ENCODE results near the gene ALDH18A1.

ALDH18A1 gene

GRCh38 chr10:95561177-95561863, 95.2 kb downstream of the ALDH18A1 start, which contains the start of gene SORBS1:
Gene SORBS1, minus strand, starts transcription at chr10:95561371. Its CDS starts 120,236 bp downstream, at chr10:95441135.
- DNase-seq (ENCODE audit: low read depth) = peak; percentile 96
- no peak for TF ChIP-seq CTCF (IDR thresholded peaks at IDR 0.05; ENCODE audit: low read length, missing control alignments)
- peak within 1 kb of the TSS; percentile 88 for H3K4me3 ChIP-seq (replicated peaks; ENCODE audit: low read depth, low read length)

GRCh38 chr10:95560278-95561176, 96.0 kb downstream of the ALDH18A1 start:
- peak; percentile 58 for DNase-seq (ENCODE audit: low read depth)
- TF ChIP-seq CTCF (IDR thresholded peaks at IDR 0.05; ENCODE audit: low read length, missing control alignments) = no peak
- peak overlapping the region; percentile 88 for H3K4me3 ChIP-seq (replicated peaks; ENCODE audit: low read depth, low read length)

- no peak for TF ChIP-seq CTCF (IDR thresholded peaks at IDR 0.05; ENCODE audit: low read length, missing control alignments)
- no peak for DNase-seq (ENCODE audit: low read depth)
- peak overlapping the region; percentile 88 for H3K4me3 ChIP-seq (replicated peaks; ENCODE audit: low read depth, low read length)
Observed at GRCh38 chr10:95559896-95560277, 96.6 kb downstream of the ALDH18A1 start.

- no peak for TF ChIP-seq CTCF (IDR thresholded peaks at IDR 0.05; ENCODE audit: low read length, missing control alignments)
- H3K4me3 ChIP-seq (replicated peaks; ENCODE audit: low read depth, low read length) = no peak overlapping the region
- DNase-seq (ENCODE audit: low read depth) = no peak
Observed at GRCh38 chr10:95559471-95559870, 97.0 kb downstream of the ALDH18A1 start.

- TF ChIP-seq CTCF (IDR thresholded peaks at IDR 0.05; ENCODE audit: low read length, missing control alignments) = no peak
- DNase-seq (ENCODE audit: low read depth) = no peak
- H3K4me3 ChIP-seq (replicated peaks; ENCODE audit: low read depth, low read length) = no peak overlapping the region
Observed at GRCh38 chr10:95558593-95559320, 97.8 kb downstream of the ALDH18A1 start.

- DNase-seq (ENCODE audit: low read depth) = no peak
- no peak for TF ChIP-seq CTCF (IDR thresholded peaks at IDR 0.05; ENCODE audit: low read length, missing control alignments)
- H3K4me3 ChIP-seq (replicated peaks; ENCODE audit: low read depth, low read length) = no peak overlapping the region
Observed at GRCh38 chr10:95556994-95557767, 99.3 kb downstream of the ALDH18A1 start.
